Measurements from ENCODE around the gene TSG101.

DNA sequence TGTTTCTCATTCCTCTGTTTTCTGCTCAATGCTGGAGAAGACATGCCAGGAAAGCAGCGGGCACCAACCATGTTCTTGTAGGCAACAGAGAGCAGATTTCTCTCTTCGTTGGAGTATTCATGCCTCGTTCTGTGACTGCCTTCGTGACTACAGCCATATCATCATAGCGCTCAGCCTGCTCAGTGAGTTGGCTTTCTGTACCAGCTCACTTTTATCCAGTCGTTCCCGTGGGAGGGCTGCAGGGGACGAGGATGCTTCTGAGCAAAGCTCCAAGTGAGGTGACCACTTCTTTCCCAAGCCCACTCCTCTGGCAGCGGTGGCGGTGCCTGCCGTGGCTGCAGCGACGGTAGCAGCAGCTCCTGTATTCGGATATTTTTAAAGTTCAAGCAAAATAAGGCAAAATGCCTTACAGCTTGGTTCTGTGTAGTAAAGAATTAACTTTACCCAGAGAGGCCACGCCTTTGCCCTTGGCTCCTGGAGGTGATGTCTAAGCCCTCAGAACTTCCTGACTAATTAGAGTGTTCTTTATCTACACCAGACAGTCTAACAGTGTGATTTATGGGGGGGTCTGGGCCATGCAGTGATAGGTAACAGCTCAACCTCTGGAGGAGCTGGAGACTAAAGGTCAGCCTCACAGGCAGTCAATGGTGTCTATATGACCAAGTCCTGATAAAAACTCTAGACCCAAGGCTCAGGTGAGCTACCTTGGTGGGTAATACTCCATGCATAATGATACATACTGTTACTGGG lies 35.8 kb downstream of the TSG101 start:
- TF ChIP-seq SIN3A (IDR thresholded peaks at IDR 0.05; ENCODE audit: borderline replicate concordance, insufficient read depth, low read depth, low read length) (no peak), POLR2AphosphoS5 (IDR thresholded peaks at IDR 0.05; ENCODE audit: low read depth, low read length) (no peak)

All from Panc1 (cell line).